RCC 7860 (cell line): ENCODE data around the gene LNP1.
"Not testable (repeated sequence)": the region's sequence is repeated elsewhere in the genome, so short reads cannot be mapped to it uniquely, and the experiment has no call there.

Experiments
- DNase-seq: peaks from one replicate; pipeline ENCODE4 v3.0.0-alpha.2; 2015; ENCODE audit warnings: low spot score
- FAIRE-seq: peaks from 2 replicates; lab custom pipeline; 2012; peaks lifted over from hg19 to GRCh38; lab: Jason Lieb, UNC

The LNP1 gene

GRCh38 chr3:100468676-100469075, 67.3 kb downstream of the LNP1 start:
- DNase-seq = no peak
- no peak for FAIRE-seq

DNA sequence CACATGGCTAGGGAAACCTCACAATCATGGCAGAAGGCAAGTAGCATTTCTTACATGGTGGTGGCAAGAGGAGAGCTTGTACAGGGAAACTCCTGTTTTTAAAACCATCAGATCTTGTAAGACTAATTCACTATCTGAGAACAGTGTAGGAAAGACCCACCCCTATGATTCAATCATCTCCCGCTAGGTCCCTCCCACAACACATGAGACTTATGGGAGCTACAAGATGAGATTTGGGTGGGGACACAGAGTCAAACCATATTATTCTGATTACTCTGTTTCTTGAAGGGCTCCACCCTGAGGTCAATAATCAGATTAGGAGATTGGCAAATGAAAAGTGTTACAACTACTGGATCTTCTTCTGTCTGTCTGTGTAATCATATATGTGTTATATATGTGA, 69.6 kb downstream of the LNP1 start:
- FAIRE-seq (no peak), DNase-seq (no peak)

GRCh38 chr3:100471444-100471843, 70.1 kb downstream of the LNP1 start:
- DNase-seq (no peak), FAIRE-seq (no peak)

- not testable (repeated sequence) for DNase-seq, FAIRE-seq
These were observed 76.6 kb downstream of the LNP1 start for GRCh38 chr3:100477851-100478360.

GRCh38 chr3:100478521-100478920, 77.2 kb downstream of the LNP1 start:
- FAIRE-seq = not testable (repeated sequence)

DNA sequence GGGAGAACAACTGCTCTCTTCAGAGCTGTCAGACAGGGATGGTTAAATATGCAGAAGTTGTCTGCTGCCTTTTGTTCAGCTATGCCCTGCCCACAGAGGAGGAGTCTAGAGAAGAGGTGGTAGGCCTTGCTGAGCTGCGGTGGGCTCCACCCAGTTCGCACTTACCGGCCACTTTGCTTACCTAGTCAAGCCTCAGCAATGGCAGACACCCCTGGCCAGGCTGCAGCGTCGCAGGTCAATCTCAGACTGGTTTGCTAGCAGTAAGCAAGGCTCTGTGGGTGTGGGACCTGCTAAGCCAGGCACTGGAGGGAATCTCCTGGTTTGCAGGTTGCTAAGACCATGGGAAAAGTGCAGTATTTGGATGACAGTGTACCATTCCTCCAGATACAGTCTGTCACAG, 78.7 kb downstream of the LNP1 start:
- DNase-seq (no peak), FAIRE-seq (no peak)

More at GRCh38 chr3:100478521-100478920, 77.2 kb downstream of the LNP1 start:
- not testable (repeated sequence) for DNase-seq

GRCh38 chr3:100482176-100482575, 80.8 kb downstream of the LNP1 start:
- DNase-seq (no peak), FAIRE-seq (no peak)

GRCh38 chr3:100483529-100483928, 82.2 kb downstream of the LNP1 start:
- no peak for FAIRE-seq

DNA sequence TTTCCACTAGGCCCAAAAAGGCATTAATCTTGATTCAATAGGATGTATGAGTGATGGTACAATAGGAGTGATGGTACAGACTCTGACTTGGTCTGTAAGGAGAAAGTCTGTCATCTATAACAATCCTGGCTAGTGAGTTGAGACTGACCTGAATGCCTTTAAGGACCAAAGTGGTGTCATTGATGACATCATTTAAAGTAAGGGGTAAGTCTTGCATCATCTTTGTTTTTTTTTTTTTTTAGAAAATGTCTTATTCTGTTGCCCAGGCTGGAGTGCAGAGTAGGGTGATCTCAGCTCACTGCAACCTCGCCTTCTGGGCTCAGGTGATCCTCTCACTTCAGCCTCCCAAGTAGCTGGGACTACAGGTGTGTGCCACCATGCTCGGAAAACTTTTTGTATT, 85.5 kb downstream of the LNP1 start:
- DNase-seq (no peak), FAIRE-seq (no peak)

More at GRCh38 chr3:100483529-100483928, 82.2 kb downstream of the LNP1 start:
- no peak for DNase-seq

DNA sequence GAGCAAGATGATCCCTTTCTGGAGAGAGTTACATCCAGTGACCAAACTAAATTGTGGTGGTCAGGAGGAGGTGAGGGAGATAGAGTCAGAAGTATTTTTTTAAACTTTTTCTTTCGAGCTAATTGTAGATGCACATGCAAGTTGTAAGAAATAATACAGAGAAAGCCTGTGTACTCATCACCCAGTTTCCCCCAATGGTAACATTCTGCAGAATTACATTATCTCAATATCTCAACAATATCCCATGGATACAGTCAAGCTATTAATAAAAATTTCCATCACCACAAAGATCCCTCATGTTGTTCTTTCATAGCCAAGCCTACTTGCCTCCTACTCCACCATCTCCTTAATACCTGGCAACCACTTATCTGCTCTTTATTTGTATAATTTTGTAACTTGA, 87.8 kb downstream of the LNP1 start:
- no peak for FAIRE-seq
- DNase-seq = no peak

GRCh38 chr3:100492059-100493006, 91.0 kb downstream of the LNP1 start, which contains the start of gene TMEM45A:
TSS of gene TMEM45A (plus strand) at chr3:100492619. CDS start at chr3:100555212, 62,593 bp downstream.
- DNase-seq = peak; percentile 90

DNA sequence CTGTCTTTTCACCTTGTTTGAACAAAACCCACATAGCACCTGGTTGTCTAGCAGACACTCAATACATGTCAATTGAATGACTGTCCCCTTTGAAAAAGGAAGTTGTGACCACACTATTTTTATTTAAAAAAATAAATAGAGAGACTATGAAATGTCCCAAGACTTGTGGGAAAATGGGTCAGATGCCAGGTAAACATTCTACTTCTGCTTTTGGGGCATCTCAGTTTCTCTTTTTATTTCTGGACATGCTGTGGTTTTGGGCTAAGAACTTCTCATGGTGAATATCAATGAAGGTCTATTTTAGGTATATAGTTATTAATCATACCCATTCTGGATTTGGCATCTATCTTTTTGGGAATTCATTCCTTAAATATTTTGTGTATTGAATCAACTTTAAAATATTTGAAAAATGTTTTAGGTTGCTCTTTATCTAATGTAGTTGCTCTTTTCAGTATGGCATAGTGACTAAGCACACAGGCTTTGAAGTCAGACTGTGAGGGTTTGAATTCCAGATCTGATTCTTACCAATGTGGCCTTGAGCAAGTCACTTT, 95.4 kb downstream of the LNP1 start:
- FAIRE-seq (peak; percentile 88), DNase-seq (peak; percentile 89)

More at GRCh38 chr3:100492059-100493006, 91.0 kb downstream of the LNP1 start, which contains the start of gene TMEM45A:
- no peak for FAIRE-seq

- FAIRE-seq = no peak
These were observed 98.3 kb downstream of the LNP1 start for GRCh38 chr3:100499651-100500050.

DNA sequence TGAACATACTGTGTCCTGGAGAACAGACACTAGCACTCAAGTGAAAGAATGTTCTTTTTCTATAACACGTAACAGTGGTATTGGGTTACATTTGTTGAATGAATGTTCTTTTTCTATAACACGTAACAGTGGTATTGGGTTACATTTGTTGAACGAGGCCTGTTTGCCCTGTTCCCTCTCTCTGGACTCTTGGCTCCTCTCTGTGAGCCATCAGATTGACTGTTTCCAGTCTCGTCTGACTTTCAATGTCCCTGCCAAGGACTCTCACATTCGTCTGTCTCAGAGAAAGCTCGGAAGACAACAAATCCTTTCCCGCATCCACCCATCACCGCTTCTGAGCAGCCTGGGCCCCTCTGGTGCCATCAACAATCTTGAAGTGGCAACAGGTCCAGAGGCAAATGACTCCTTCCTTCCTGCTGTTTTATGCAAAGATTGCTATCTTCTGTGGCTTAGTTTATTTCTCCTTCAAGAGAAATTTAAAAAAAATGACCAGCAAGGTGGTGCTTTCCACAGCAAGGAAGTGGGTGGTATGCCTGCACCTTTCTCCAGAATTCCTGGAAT, 99.1 kb downstream of the LNP1 start:
- FAIRE-seq = no peak

More at GRCh38 chr3:100499651-100500050, 98.3 kb downstream of the LNP1 start:
- no peak for DNase-seq

DNA sequence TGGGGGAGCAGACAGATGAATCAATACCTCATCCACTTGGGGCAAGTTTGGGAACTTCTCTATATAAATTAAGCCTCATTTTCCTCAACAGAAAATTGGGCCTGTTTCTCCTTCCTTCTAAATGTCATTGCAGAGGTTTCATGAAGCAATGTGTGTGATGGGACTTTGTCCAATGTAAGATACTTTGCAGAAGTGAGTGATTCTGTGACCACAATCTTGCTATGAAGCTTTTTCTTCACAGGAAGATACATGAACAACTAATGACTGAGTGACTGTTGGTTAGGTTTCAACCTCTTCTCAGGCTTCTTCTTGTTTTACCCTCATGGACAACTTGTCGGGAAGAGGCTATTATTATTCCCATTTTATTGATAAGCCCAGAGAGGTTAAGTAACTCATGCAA, 102.1 kb downstream of the LNP1 start:
- no peak for DNase-seq
- FAIRE-seq = no peak

More for the DNA sequence above, 99.1 kb downstream of the LNP1 start:
- DNase-seq = no peak
